HG03558 (cell line): Measurements from ENCODE around the gene C1orf185.
"Not testable (repeated sequence)": the region's sequence is repeated elsewhere in the genome, so short reads cannot be mapped to it uniquely, and the experiment has no call there.

Experiments used
- ATAC-seq: cut with Tn5 transposase; IDR thresholded peaks from one replicate; pipeline ENCODE4 v1.9.1; 2021; ENCODE audit warnings: moderate number of reproducible peaks; ENCODE audit not compliant: unreplicated experiment; ENCODE audit errors: extremely low read depth

C1orf185 gene

GRCh38 chr1:51131185-51131584 is 29.2 kb downstream of the C1orf185 start:
- ATAC-seq, result no peak

GRCh38 chr1:51133045-51133444 is 31.0 kb downstream of the C1orf185 start:
- no peak for ATAC-seq

GRCh38 chr1:51137696-51138095 is 35.7 kb downstream of the C1orf185 start:
- not testable (repeated sequence) for ATAC-seq

- no peak for ATAC-seq
These were observed 37.4 kb downstream of the C1orf185 start for GRCh38 chr1:51139474-51139873.

GRCh38 chr1:51147394-51147793 is 45.4 kb downstream of the C1orf185 start:
- ATAC-seq, result no peak

- ATAC-seq, result no peak
These were observed 52.7 kb downstream of the C1orf185 start for GRCh38 chr1:51154776-51155175.

- ATAC-seq, result no peak
These were observed 54.7 kb downstream of the C1orf185 start for GRCh38 chr1:51156752-51157151.

- no peak for ATAC-seq
These were observed 55.4 kb downstream of the C1orf185 start for GRCh38 chr1:51157395-51157794.

GRCh38 chr1:51158263-51158662 is 56.2 kb downstream of the C1orf185 start:
- no peak for ATAC-seq

- not testable (repeated sequence) for ATAC-seq
These were observed 60.5 kb downstream of the C1orf185 start for GRCh38 chr1:51162560-51162959.

GRCh38 chr1:51165540-51165939 is 63.5 kb downstream of the C1orf185 start:
- ATAC-seq, result no peak

GRCh38 chr1:51168266-51168845 is 66.3 kb downstream of the C1orf185 start:
- no peak for ATAC-seq

- no peak for ATAC-seq
These were observed 66.9 kb downstream of the C1orf185 start for GRCh38 chr1:51168936-51169335.

GRCh38 chr1:51170342-51170741 is 68.3 kb downstream of the C1orf185 start:
- ATAC-seq, result no peak

GRCh38 chr1:51172811-51173210 is 70.8 kb downstream of the C1orf185 start:
- no peak for ATAC-seq

- ATAC-seq, result no peak
These were observed 73.2 kb downstream of the C1orf185 start for GRCh38 chr1:51175278-51175677.

GRCh38 chr1:51177988-51178387 is 76.0 kb downstream of the C1orf185 start:
- not testable (repeated sequence) for ATAC-seq

GRCh38 chr1:51188230-51188629 is 86.2 kb downstream of the C1orf185 start:
- ATAC-seq, result no peak

GRCh38 chr1:51189421-51190073 is 87.5 kb downstream of the C1orf185 start:
- no peak for ATAC-seq

GRCh38 chr1:51190961-51191360 is 88.9 kb downstream of the C1orf185 start:
- no peak for ATAC-seq

- no peak for ATAC-seq
These were observed 90.3 kb downstream of the C1orf185 start for GRCh38 chr1:51192213-51192843.

- ATAC-seq, result no peak
These were observed 91.5 kb downstream of the C1orf185 start for GRCh38 chr1:51193564-51193963.
